Measurements from ENCODE around the gene RCOR3.

The RCOR3 gene

GRCh38 chr1:211324992-211325775 is 66.0 kb downstream of the RCOR3 start:
- DNase-seq (ENCODE audit: low read depth): no peak

GRCh38 chr1:211326140-211326527 is 67.0 kb downstream of the RCOR3 start:
- DNase-seq (ENCODE audit: low read depth): no peak

- DNase-seq (ENCODE audit: low read depth): peak; percentile 43
These were observed 67.6 kb downstream of the RCOR3 start, which contains the start of gene TRAF5 for GRCh38 chr1:211326528-211327345. Gene TRAF5, plus strand, starts transcription at chr1:211326833. Its CDS starts 26,407 bp downstream, at chr1:211353240.

GRCh38 chr1:211327346-211327921 is 68.3 kb downstream of the RCOR3 start:
- no peak for DNase-seq (ENCODE audit: low read depth)

GRCh38 chr1:211328084-211328694 is 69.0 kb downstream of the RCOR3 start:
- no peak for DNase-seq (ENCODE audit: low read depth)

GRCh38 chr1:211328866-211329475 is 69.8 kb downstream of the RCOR3 start:
- no peak for DNase-seq (ENCODE audit: low read depth)

GRCh38 chr1:211329764-211330201 is 70.6 kb downstream of the RCOR3 start:
- DNase-seq (ENCODE audit: low read depth): no peak

- DNase-seq (ENCODE audit: low read depth): no peak
These were observed 71.2 kb downstream of the RCOR3 start for GRCh38 chr1:211330282-211330936.

GRCh38 chr1:211331011-211331709 is 72.0 kb downstream of the RCOR3 start:
- DNase-seq (ENCODE audit: low read depth): no peak

GRCh38 chr1:211332036-211332616 is 73.0 kb downstream of the RCOR3 start:
- DNase-seq (ENCODE audit: low read depth): no peak

- no peak for DNase-seq (ENCODE audit: low read depth)
These were observed 73.7 kb downstream of the RCOR3 start for GRCh38 chr1:211332830-211333229.

- DNase-seq (ENCODE audit: low read depth): no peak
These were observed 74.7 kb downstream of the RCOR3 start for GRCh38 chr1:211333906-211334305.

GRCh38 chr1:211334986-211335385 is 75.8 kb downstream of the RCOR3 start:
- no peak for DNase-seq (ENCODE audit: low read depth)

- no peak for DNase-seq (ENCODE audit: low read depth)
These were observed 76.5 kb downstream of the RCOR3 start for GRCh38 chr1:211335522-211336157.

- DNase-seq (ENCODE audit: low read depth): no peak
These were observed 77.0 kb downstream of the RCOR3 start for GRCh38 chr1:211336161-211336560.

- no peak for DNase-seq (ENCODE audit: low read depth)
These were observed 77.6 kb downstream of the RCOR3 start for GRCh38 chr1:211336775-211337174.

GRCh38 chr1:211337430-211338223 is 78.5 kb downstream of the RCOR3 start:
- DNase-seq (ENCODE audit: low read depth): no peak

GRCh38 chr1:211338224-211338620 is 79.1 kb downstream of the RCOR3 start:
- no peak for DNase-seq (ENCODE audit: low read depth)

GRCh38 chr1:211339631-211340041 is 80.5 kb downstream of the RCOR3 start:
- no peak for DNase-seq (ENCODE audit: low read depth)
